Stimulated activated CD8-positive, alpha-beta memory T cell treated with anti-CD3 and anti-CD28 coated beads, Interleukin-15, amount 100 ng/mL, for 4 hours (primary cell): ENCODE data around the gene MAB21L4.

Experiments used
- DNase-seq, 2 donors: peaks; one replicate each; pipeline ENCODE4 v3.0.0-alpha.2; 2020; ENCODE audit warnings: low read depth in 2 of 2

The MAB21L4 gene

GRCh38 chr2:240877460-240878340 lies 18.3 kb downstream of the MAB21L4 start:
- DNase-seq, result no peak

GRCh38 chr2:240876475-240877251 lies 19.3 kb downstream of the MAB21L4 start:
- DNase-seq, result no peak

- DNase-seq, result no peak
These were observed 19.9 kb downstream of the MAB21L4 start for GRCh38 chr2:240876035-240876474.

- no peak for DNase-seq
These were observed 20.5 kb downstream of the MAB21L4 start for GRCh38 chr2:240875228-240876034.

- no peak for DNase-seq
These were observed 21.2 kb downstream of the MAB21L4 start for GRCh38 chr2:240874715-240875227.

GRCh38 chr2:240873805-240874714 lies 21.9 kb downstream of the MAB21L4 start:
- no peak for DNase-seq

GRCh38 chr2:240873098-240873788 lies 22.7 kb downstream of the MAB21L4 start:
- no peak for DNase-seq

- no peak for DNase-seq
These were observed 23.4 kb downstream of the MAB21L4 start for GRCh38 chr2:240872317-240873097.

GRCh38 chr2:240871071-240871958 lies 24.6 kb downstream of the MAB21L4 start:
- DNase-seq, result no peak

GRCh38 chr2:240869956-240870875 lies 25.7 kb downstream of the MAB21L4 start:
- no peak for DNase-seq

- no peak for DNase-seq
These were observed 26.6 kb downstream of the MAB21L4 start for GRCh38 chr2:240869109-240869955.

- no peak for DNase-seq
These were observed 27.5 kb downstream of the MAB21L4 start, which contains the start of gene AGXT for GRCh38 chr2:240868286-240869108. AGXT (plus strand) TSS chr2:240868824; CDS start chr2:240868866, 42 bp downstream.

- DNase-seq, result no peak
These were observed 30.6 kb downstream of the MAB21L4 start for GRCh38 chr2:240865391-240865790.

GRCh38 chr2:240864475-240864874 lies 31.5 kb downstream of the MAB21L4 start:
- no peak for DNase-seq

GRCh38 chr2:240861547-240861946 lies 34.4 kb downstream of the MAB21L4 start:
- no peak for DNase-seq
